GM19023 (cell line): ENCODE data around the gene SRSF3.
"Not testable (repeated sequence)": the region's sequence is repeated elsewhere in the genome, so short reads cannot be mapped to it uniquely, and the experiment has no call there.

ENCODE experiments used
- ATAC-seq: cut with Tn5 transposase; IDR thresholded peaks from one replicate; pipeline ENCODE4 v1.9.1; 2021; ENCODE audit warnings: mild to moderate bottlenecking, moderate library complexity; ENCODE audit not compliant: unreplicated experiment

The SRSF3 gene

GRCh38 chr6:36574679-36575078 is 19.5 kb upstream of the SRSF3 start:
- ATAC-seq, result no peak

DNA sequence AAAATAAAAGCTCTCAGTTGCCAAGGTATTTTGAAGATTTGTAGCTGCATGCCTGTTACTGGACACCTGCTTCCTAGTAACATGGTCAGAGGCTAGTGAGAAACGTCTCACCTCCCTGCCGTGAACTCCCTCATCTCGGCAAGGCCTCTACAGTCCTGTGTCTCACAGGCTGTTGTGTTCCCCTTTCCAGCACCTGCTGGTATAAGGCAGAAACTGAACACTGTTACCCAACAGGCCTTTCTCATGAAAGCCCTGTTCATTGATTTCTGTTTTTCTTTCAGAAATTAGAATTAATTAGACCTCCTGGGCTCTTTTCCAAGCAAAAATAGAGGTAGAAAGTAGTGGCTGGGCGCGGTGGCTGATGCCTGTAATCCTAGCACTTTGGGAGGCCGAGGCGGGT is 17.6 kb upstream of the SRSF3 start:
- no peak for ATAC-seq

- ATAC-seq, result no peak
These were observed 16.9 kb upstream of the SRSF3 start for GRCh38 chr6:36577301-36577700.

- no peak for ATAC-seq
These were observed 16.1 kb upstream of the SRSF3 start for GRCh38 chr6:36578030-36578429.

DNA sequence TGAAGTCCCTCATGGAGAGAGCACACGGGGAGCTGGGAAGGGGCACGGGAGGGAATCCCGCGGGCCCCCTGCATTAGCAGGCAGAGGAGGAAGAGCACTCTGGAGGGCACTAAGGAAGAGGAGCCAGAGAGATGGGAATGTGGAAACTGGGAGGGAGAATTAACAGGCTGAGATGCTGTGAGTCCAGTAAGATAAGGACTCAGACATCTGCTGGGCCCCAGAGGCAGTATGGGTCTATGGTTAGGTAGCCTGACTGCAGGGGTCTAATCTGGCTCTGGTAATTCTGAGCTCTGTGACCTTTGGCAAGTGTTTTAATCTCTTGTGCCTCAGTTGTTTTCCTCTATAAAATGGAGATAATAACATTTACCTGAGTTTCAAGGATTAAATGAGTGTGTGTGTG is 15.7 kb upstream of the SRSF3 start:
- no peak for ATAC-seq

- ATAC-seq, result no peak
These were observed 14.0 kb upstream of the SRSF3 start for GRCh38 chr6:36580184-36580526.

DNA sequence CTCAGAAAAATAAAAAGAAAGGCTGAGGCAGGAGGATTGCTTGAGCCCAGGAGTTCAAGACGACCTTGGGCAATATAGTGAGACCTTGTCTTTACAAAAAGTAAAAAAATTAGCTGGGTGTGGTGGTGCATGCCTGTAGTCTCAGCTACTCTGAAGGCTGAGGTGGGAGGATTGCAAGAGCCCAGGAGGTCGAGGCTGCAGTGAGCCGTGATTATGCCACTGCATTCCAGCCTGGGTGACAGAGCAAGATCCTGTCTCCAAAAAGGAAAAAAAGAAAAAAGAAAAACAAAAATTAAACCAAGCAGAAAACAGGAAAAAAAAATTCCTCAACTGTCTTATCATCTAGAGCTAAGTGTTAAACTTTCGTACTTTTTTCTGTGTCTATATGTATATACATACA is 12.4 kb upstream of the SRSF3 start:
- ATAC-seq, result no peak

DNA sequence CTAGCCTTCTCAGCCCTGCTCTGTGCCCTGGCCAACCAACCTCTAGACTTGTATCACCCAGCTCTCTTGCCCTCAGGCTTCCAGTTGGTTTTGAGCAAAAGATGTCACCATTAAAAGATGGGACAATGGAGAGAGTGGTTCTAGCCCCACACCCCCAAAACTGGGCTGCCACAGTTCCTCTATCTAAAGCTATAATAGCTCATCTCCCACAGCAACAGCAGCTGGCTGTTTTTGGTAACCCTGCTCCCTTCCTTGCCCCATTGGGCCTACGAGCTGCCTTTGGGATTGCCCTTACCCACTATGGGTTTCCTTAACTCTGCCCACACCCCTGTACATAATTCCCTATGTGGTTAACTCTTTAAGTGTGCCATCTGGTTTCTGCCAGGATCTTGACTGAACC is 7.6 kb upstream of the SRSF3 start:
- ATAC-seq, result no peak

DNA sequence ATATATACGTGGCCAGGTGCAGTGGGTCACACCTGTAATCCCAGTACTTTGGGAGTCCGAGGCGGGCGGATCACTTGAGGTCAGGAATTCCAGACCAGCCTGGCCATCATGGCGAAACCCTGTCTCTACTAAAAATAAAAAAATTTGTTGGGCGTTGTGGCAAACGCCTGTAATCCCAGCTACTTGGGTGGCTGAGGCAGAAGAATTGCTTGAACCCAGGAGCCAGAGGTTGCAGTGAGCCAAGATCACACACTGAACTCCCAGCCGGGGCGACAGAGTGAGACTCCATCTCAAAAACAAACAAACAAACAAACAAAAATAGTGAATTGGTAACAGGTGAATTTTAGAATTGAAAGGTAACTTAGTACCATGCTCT is 5.1 kb upstream of the SRSF3 start:
- not testable (repeated sequence) for ATAC-seq

DNA sequence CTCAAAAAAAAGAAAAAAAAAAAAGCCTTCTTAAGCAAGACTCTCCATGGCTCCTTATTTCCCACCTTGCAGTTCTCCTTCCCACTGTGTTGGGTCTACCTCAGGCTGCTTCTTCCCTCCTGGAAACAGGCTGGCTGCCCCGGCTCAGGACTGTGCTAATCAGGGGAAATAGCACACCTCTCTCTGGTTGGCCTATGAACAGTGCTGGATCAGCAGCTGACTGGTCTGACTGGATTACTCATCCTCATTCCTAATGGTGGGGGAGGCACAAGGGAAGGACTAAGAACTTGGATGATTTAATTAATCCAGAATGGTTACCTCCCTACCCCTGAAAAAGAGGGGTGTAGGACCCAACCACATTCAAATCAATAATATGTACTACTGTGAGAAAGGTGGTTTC is 3.9 kb upstream of the SRSF3 start:
- ATAC-seq, result no peak

DNA sequence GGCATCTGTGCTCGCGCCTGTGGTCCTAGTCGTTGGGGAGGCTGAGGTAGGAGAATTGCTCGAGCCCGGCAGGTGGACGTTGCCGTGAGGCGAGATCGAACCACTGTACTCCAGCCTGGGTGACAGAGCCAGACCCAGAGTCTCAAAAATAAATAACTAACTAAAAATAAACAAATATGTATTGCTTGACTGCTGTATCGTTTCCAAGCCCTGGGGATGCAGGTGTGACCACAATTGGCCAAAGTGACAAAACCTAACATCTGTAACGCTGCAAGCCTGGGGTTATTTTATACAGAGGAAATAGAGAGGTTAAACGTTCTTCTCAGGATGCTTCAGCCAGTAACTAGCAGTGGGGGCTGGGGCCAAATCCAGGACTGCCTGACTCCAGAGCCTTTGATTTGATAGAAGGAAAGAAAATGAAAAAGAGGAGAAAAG is 1.9 kb upstream of the SRSF3 start:
- ATAC-seq, result no peak

DNA sequence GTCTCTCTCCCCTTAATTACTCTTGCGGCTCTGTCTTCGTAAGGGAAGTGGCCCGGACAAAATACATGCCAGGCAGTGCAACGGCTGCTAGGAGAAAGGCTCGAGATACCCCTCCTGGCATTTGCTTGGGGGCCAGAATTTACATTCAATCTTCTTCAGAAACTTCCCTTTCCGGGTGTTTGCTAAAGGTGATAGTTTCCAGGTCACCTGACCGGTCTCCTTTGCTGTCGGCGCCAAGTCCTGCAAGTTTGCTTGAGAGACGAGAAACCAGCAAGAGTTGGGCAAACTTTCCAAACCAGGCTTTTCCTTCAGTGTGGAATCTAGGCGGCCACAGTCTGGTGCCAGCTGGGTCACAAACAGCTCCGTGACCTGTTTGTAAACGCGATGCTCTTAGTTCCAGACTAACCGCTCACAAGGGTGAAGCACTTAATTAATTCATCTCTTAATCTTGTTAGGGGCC is 563 bp upstream of the SRSF3 start:
- peak; percentile 12 for ATAC-seq

- ATAC-seq, result no peak
These were observed 868 bp downstream of the SRSF3 start for GRCh38 chr6:36594816-36595643.

DNA sequence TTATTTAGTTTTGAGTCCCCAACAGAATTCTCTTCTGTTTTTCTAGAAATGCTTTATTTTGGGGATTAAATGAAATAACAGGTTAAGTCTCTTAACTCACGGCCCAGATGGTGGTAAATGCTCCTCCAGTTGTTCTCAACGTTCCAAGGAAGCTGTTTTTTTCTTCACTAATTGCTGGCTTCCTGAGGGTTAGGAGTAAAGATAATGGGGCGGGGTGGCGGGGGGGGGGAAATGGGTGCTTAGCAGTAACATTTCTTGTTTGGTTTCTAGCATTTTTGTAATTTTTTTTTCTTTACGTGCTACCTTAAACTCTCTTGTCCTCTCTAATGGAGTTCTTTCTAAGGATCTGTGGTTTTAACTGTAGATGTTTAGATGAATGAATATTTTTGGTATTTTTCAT is 2.2 kb downstream of the SRSF3 start:
- no peak for ATAC-seq

DNA sequence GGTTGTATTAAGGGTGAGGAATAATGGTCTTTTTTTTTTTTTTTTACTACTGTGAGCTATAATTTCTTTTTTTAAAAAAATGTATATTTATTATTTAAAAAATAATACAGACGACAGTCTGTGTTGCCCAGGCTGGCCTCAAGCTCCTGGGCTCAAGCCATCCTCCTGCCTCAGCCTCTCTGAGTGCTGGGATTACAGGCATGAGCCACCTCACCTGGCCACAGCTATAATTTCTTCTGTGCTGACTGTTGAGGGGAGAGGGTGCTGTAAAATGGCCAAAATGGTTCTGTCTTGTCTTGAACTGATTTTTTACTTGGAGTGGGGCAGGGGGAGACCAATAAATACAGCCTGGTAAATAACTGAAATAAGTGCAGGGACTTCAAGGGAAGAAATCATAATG is 3.6 kb downstream of the SRSF3 start:
- ATAC-seq, result no peak

DNA sequence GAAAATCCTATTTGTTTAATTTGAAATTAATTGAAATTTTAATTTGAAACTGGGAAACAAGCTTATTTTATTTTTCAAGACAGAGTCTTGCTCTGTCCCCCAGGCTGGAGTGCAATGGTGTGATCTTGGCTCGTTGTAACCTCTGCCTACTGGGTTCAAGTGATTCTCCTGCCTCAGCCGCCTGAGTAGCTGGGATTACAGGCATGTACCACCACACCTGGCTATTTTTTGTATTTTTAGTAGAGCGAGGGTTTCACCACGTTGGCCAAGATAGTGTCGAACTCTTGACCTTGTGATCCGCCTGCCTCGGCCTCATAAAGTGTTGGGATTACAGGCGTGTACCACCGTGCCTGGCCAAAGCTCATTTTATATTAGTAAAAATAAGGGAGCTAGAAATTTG is 4.2 kb downstream of the SRSF3 start:
- ATAC-seq, result no peak

GRCh38 chr6:36598739-36599318 is 4.7 kb downstream of the SRSF3 start:
- no peak for ATAC-seq

GRCh38 chr6:36599791-36600209 is 5.6 kb downstream of the SRSF3 start:
- ATAC-seq, result no peak

- no peak for ATAC-seq
These were observed 6.5 kb downstream of the SRSF3 start for GRCh38 chr6:36600564-36601146.

GRCh38 chr6:36601818-36602217 is 7.7 kb downstream of the SRSF3 start:
- not testable (repeated sequence) for ATAC-seq

GRCh38 chr6:36603222-36604089 is 9.3 kb downstream of the SRSF3 start:
- no peak for ATAC-seq
